ENCODE data around the gene WDR5.
"Not testable (repeated sequence)": the region's sequence is repeated elsewhere in the genome, so short reads cannot be mapped to it uniquely, and the experiment has no call there.

WDR5 gene

DNA sequence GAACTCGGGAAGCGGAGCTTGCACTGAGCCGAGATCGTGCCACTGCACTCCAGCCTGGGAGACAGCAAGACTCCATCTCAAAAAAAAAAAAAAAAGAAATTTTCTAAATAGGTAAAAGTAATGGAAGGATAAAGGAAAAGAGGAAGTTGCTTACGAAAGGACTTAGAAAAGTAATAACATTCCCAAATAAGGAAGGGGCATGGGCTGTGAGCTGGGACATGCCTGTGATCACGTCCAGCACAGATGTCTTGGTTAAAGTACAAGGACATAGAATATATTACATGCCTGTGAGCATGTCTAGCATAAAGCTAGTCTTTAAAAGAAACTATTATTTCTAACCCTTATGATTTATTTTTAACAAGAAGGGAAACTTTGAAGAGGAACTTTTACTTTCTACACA, 34.7 kb upstream of the WDR5 start:
- not testable (repeated sequence) for H3K23ac ChIP-seq (ENCODE audit: low read length); H3K56ac ChIP-seq (ENCODE audit: low read length); H3K4me2 ChIP-seq (ENCODE audit: low read length); H3K4ac ChIP-seq (ENCODE audit: low read depth, low read length); H3K4me3 ChIP-seq (ENCODE audit: low read length); H3K9ac ChIP-seq (ENCODE audit: low read length); H3K27ac ChIP-seq (ENCODE audit: low read depth, low read length); H2BK15ac ChIP-seq (replicated peaks; ENCODE audit: low read depth); H4K8ac ChIP-seq (ENCODE audit: low read depth, low read length); H3K27me3 ChIP-seq (ENCODE audit: insufficient read depth, low read length, poor library complexity); H2BK120ac ChIP-seq (ENCODE audit: low read depth, low read length); DNase-seq; H3K18ac ChIP-seq (ENCODE audit: low read length); H3K79me2 ChIP-seq (ENCODE audit: control insufficient read depth, insufficient read depth, low read length); H4K5ac ChIP-seq (ENCODE audit: low read length); H3K36me3 ChIP-seq (ENCODE audit: control insufficient read depth, insufficient read depth, low read length); H2BK5ac ChIP-seq (ENCODE audit: low read length); H3K79me1 ChIP-seq (ENCODE audit: low read length); H3K4me1 ChIP-seq (ENCODE audit: control insufficient read depth, low read depth, low read length); H2AK5ac ChIP-seq (ENCODE audit: low read length)
- WGBS (ENCODE audit: extremely low coverage, insufficient coverage, low lambda C conversion rate), result no CpG with 5 or more reads among the region's 6 CpGs

DNA sequence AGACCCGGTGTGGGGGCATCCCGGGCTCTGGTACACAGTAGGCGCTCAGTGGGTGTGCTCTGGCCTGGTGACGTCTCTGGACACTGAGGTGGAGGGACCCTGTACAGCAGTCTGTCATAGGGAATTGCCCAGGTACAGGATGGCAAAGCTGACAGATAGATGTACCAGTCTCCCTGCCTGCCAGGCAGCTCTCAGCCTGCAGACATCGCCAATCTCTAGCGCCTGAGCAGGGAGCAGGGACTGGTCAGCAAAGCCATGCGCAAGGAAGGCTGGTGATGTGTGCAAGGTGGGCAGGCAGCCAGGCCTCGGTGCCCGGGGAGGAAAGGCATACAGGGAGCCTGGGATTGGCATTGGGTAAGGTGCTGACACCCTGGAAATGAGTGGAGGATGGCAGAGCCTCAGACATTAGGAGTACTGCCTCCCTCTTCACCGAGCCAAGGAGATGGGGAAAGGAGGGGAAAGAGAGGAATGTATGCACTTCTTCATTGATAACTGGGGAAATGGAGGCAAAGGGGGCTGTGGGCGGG, 34.2 kb upstream of the WDR5 start:
- Histone ChIP-seq H3K4me1 (ENCODE audit: control insufficient read depth, low read depth, low read length) (no peaks in the 10 kb centered on the region), H3K4me3 (ENCODE audit: low read length) (no peak overlapping the region), H3K18ac (ENCODE audit: low read length) (no peak overlapping the region), H2BK5ac (ENCODE audit: low read length) (no peak overlapping the region), H3K9ac (ENCODE audit: low read length) (no peak overlapping the region), H4K8ac (ENCODE audit: low read depth, low read length) (no peak overlapping the region), H3K23ac (ENCODE audit: low read length) (no peak overlapping the region), H3K36me3 (ENCODE audit: control insufficient read depth, insufficient read depth, low read length) (no peaks in the 10 kb centered on the region), H2BK15ac (replicated peaks; ENCODE audit: low read depth) (no peak overlapping the region), H3K4me2 (ENCODE audit: low read length) (no peak overlapping the region), H2BK120ac (ENCODE audit: low read depth, low read length) (no peak overlapping the region), H3K27ac (ENCODE audit: low read depth, low read length) (no peak overlapping the region), H3K27me3 (ENCODE audit: insufficient read depth, low read length, poor library complexity) (no peaks in the 10 kb centered on the region), H3K4ac (ENCODE audit: low read depth, low read length) (no peak overlapping the region), H3K56ac (ENCODE audit: low read length) (no peak overlapping the region), H4K5ac (ENCODE audit: low read length) (no peak overlapping the region), H2AK5ac (ENCODE audit: low read length) (no peak overlapping the region), H3K79me2 (ENCODE audit: control insufficient read depth, insufficient read depth, low read length) (no peaks in the 10 kb centered on the region), H3K79me1 (ENCODE audit: low read length) (no peaks in the 10 kb centered on the region)
- no peak for DNase-seq
- WGBS (ENCODE audit: extremely low coverage, insufficient coverage, low lambda C conversion rate), result no CpG with 5 or more reads among the region's 11 CpGs

- Histone ChIP-seq H3K4me3 (ENCODE audit: low read length) (no peak overlapping the region), H2BK120ac (ENCODE audit: low read depth, low read length) (no peak overlapping the region), H3K4me1 (ENCODE audit: control insufficient read depth, low read depth, low read length) (no peaks in the 10 kb centered on the region), H3K18ac (ENCODE audit: low read length) (no peak overlapping the region), H3K79me2 (ENCODE audit: control insufficient read depth, insufficient read depth, low read length) (no peaks in the 10 kb centered on the region), H3K27me3 (ENCODE audit: insufficient read depth, low read length, poor library complexity) (no peaks in the 10 kb centered on the region), H3K79me1 (ENCODE audit: low read length) (no peaks in the 10 kb centered on the region), H3K56ac (ENCODE audit: low read length) (no peak overlapping the region), H3K4ac (ENCODE audit: low read depth, low read length) (no peak overlapping the region), H4K5ac (ENCODE audit: low read length) (no peak overlapping the region), H2BK5ac (ENCODE audit: low read length) (no peak overlapping the region), H3K4me2 (ENCODE audit: low read length) (no peak overlapping the region), H4K8ac (ENCODE audit: low read depth, low read length) (no peak overlapping the region), H2BK15ac (replicated peaks; ENCODE audit: low read depth) (no peak overlapping the region), H3K23ac (ENCODE audit: low read length) (no peak overlapping the region), H3K36me3 (ENCODE audit: control insufficient read depth, insufficient read depth, low read length) (no peaks in the 10 kb centered on the region), H3K9ac (ENCODE audit: low read length) (no peak overlapping the region), H2AK5ac (ENCODE audit: low read length) (no peak overlapping the region), H3K27ac (ENCODE audit: low read depth, low read length) (no peak overlapping the region)
- no peak for DNase-seq
- WGBS (ENCODE audit: extremely low coverage, insufficient coverage, low lambda C conversion rate), result 100% methylated on average over 2 of the region's 5 CpGs
Observed at GRCh38 chr9:134103391-134103998, 32.4 kb upstream of the WDR5 start.

GRCh38 chr9:134111064-134111463, 24.8 kb upstream of the WDR5 start:
- no peak overlapping the region for H3K56ac ChIP-seq (ENCODE audit: low read length)
- H3K27me3 ChIP-seq (ENCODE audit: insufficient read depth, low read length, poor library complexity), result no peaks in the 10 kb centered on the region
- no peak overlapping the region for H3K4me3 ChIP-seq (ENCODE audit: low read length)
- no peak overlapping the region for H4K8ac ChIP-seq (ENCODE audit: low read depth, low read length)
- H3K4me2 ChIP-seq (ENCODE audit: low read length), result no peak overlapping the region
- H2AK5ac ChIP-seq (ENCODE audit: low read length), result no peak overlapping the region
- no peaks in the 10 kb centered on the region for H3K79me2 ChIP-seq (ENCODE audit: control insufficient read depth, insufficient read depth, low read length)
- no peaks in the 10 kb centered on the region for H3K36me3 ChIP-seq (ENCODE audit: control insufficient read depth, insufficient read depth, low read length)
- H3K23ac ChIP-seq (ENCODE audit: low read length), result no peak overlapping the region
- no peak overlapping the region for H3K27ac ChIP-seq (ENCODE audit: low read depth, low read length)
- H2BK5ac ChIP-seq (ENCODE audit: low read length), result no peak overlapping the region
- no peak overlapping the region for H2BK15ac ChIP-seq (replicated peaks; ENCODE audit: low read depth)
- DNase-seq, result no peak
- WGBS (ENCODE audit: extremely low coverage, insufficient coverage, low lambda C conversion rate), result no CpG with 5 or more reads among the region's 9 CpGs
- no peaks in the 10 kb centered on the region for H3K79me1 ChIP-seq (ENCODE audit: low read length)
- no peaks in the 10 kb centered on the region for H3K4me1 ChIP-seq (ENCODE audit: control insufficient read depth, low read depth, low read length)
- H4K5ac ChIP-seq (ENCODE audit: low read length), result no peak overlapping the region
- H3K18ac ChIP-seq (ENCODE audit: low read length), result no peak overlapping the region
- no peak overlapping the region for H2BK120ac ChIP-seq (ENCODE audit: low read depth, low read length)
- H3K4ac ChIP-seq (ENCODE audit: low read depth, low read length), result no peak overlapping the region
- H3K9ac ChIP-seq (ENCODE audit: low read length), result no peak overlapping the region

- H3K18ac ChIP-seq (ENCODE audit: low read length), result no peak overlapping the region
- no peak overlapping the region for H2AK5ac ChIP-seq (ENCODE audit: low read length)
- no peak overlapping the region for H2BK5ac ChIP-seq (ENCODE audit: low read length)
- no peak overlapping the region for H3K4me2 ChIP-seq (ENCODE audit: low read length)
- H3K4me3 ChIP-seq (ENCODE audit: low read length), result no peak overlapping the region
- no peak overlapping the region for H3K56ac ChIP-seq (ENCODE audit: low read length)
- H3K36me3 ChIP-seq (ENCODE audit: control insufficient read depth, insufficient read depth, low read length), result no peaks in the 10 kb centered on the region
- H3K79me2 ChIP-seq (ENCODE audit: control insufficient read depth, insufficient read depth, low read length), result no peaks in the 10 kb centered on the region
- no peaks in the 10 kb centered on the region for H3K27me3 ChIP-seq (ENCODE audit: insufficient read depth, low read length, poor library complexity)
- no peak overlapping the region for H3K23ac ChIP-seq (ENCODE audit: low read length)
- WGBS (ENCODE audit: extremely low coverage, insufficient coverage, low lambda C conversion rate), result no CpG with 5 or more reads among the region's 6 CpGs
- no peaks in the 10 kb centered on the region for H3K4me1 ChIP-seq (ENCODE audit: control insufficient read depth, low read depth, low read length)
- H3K79me1 ChIP-seq (ENCODE audit: low read length), result no peaks in the 10 kb centered on the region
- no peak overlapping the region for H4K8ac ChIP-seq (ENCODE audit: low read depth, low read length)
- no peak overlapping the region for H2BK120ac ChIP-seq (ENCODE audit: low read depth, low read length)
- H3K9ac ChIP-seq (ENCODE audit: low read length), result no peak overlapping the region
- no peak overlapping the region for H2BK15ac ChIP-seq (replicated peaks; ENCODE audit: low read depth)
- H4K5ac ChIP-seq (ENCODE audit: low read length), result no peak overlapping the region
- no peak overlapping the region for H3K27ac ChIP-seq (ENCODE audit: low read depth, low read length)
- H3K4ac ChIP-seq (ENCODE audit: low read depth, low read length), result no peak overlapping the region
- DNase-seq, result no peak
Observed at GRCh38 chr9:134112561-134112960, 23.3 kb upstream of the WDR5 start.

DNA sequence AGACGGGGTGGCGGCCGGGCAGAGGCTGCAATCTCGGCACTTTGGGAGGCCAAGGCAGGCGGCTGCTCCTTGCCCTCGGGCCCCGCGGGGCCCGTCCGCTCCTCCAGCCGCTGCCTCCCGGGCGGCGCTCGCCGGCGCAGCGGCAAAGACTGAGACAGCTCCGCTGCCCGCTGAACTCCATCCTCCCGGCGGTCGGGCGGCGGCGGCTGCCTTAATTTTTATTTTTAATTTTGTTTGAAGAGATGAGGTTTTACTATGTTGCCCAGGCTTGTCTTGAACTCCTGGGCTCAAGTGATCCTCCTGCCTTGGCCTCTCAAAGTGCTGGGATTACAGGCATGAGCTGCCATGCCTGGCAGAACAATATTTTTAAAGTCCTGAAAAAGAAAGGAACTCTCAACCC, 16.9 kb upstream of the WDR5 start:
- H3K56ac ChIP-seq (ENCODE audit: low read length); H4K8ac ChIP-seq (ENCODE audit: low read depth, low read length); H3K27me3 ChIP-seq (ENCODE audit: insufficient read depth, low read length, poor library complexity); H2BK15ac ChIP-seq (replicated peaks; ENCODE audit: low read depth); H3K36me3 ChIP-seq (ENCODE audit: control insufficient read depth, insufficient read depth, low read length); H4K5ac ChIP-seq (ENCODE audit: low read length); H3K18ac ChIP-seq (ENCODE audit: low read length); H3K4me2 ChIP-seq (ENCODE audit: low read length); H3K79me1 ChIP-seq (ENCODE audit: low read length); H2BK120ac ChIP-seq (ENCODE audit: low read depth, low read length); H3K79me2 ChIP-seq (ENCODE audit: control insufficient read depth, insufficient read depth, low read length); H3K27ac ChIP-seq (ENCODE audit: low read depth, low read length); H3K23ac ChIP-seq (ENCODE audit: low read length); H3K9ac ChIP-seq (ENCODE audit: low read length); DNase-seq; H2BK5ac ChIP-seq (ENCODE audit: low read length); H3K4ac ChIP-seq (ENCODE audit: low read depth, low read length); H2AK5ac ChIP-seq (ENCODE audit: low read length); H3K4me1 ChIP-seq (ENCODE audit: control insufficient read depth, low read depth, low read length); H3K4me3 ChIP-seq (ENCODE audit: low read length): not testable (repeated sequence)
- WGBS (ENCODE audit: extremely low coverage, insufficient coverage, low lambda C conversion rate), result no CpG with 5 or more reads among the region's 26 CpGs
